HG03558 (cell line): Measurements from ENCODE around the gene ATG13.
"Not testable (repeated sequence)": the region's sequence is repeated elsewhere in the genome, so short reads cannot be mapped to it uniquely, and the experiment has no call there.

Source experiments
- ATAC-seq: cut with Tn5 transposase; IDR thresholded peaks from one replicate; pipeline ENCODE4 v1.9.1; 2021; ENCODE audit warnings: moderate number of reproducible peaks; ENCODE audit not compliant: unreplicated experiment; ENCODE audit errors: extremely low read depth

The ATG13 gene

GRCh38 chr11:46690702-46691101 lies 73.3 kb downstream of the ATG13 start:
- no peak for ATAC-seq

- ATAC-seq: no peak
Observed at GRCh38 chr11:46692450-46692849, 75.1 kb downstream of the ATG13 start.

GRCh38 chr11:46693597-46694012 lies 76.3 kb downstream of the ATG13 start:
- ATAC-seq: no peak

- ATAC-seq: no peak
Observed at GRCh38 chr11:46694072-46694471, 76.7 kb downstream of the ATG13 start.

- ATAC-seq: no peak
Observed at GRCh38 chr11:46694607-46695006, 77.3 kb downstream of the ATG13 start.

- no peak for ATAC-seq
Observed at GRCh38 chr11:46695345-46696211, 78.2 kb downstream of the ATG13 start.

GRCh38 chr11:46696212-46696558 lies 78.8 kb downstream of the ATG13 start:
- ATAC-seq: no peak

GRCh38 chr11:46697303-46697702 lies 80.0 kb downstream of the ATG13 start:
- ATAC-seq: no peak

GRCh38 chr11:46697723-46698122 lies 80.4 kb downstream of the ATG13 start:
- ATAC-seq: no peak

GRCh38 chr11:46698597-46698996 lies 81.2 kb downstream of the ATG13 start:
- no peak for ATAC-seq

GRCh38 chr11:46700241-46701077 lies 83.1 kb downstream of the ATG13 start, which contains the start of the genes ARHGAP1 and ZNF408:
ARHGAP1 (minus strand) TSS chr11:46700619; CDS start chr11:46696107, 4,512 bp downstream.
ZNF408 (plus strand) TSS chr11:46701031; CDS start chr11:46701048, 17 bp downstream.
- peak; percentile 76 for ATAC-seq

- no peak for ATAC-seq
Observed at GRCh38 chr11:46701078-46701654, 83.8 kb downstream of the ATG13 start.

- ATAC-seq: no peak
Observed at GRCh38 chr11:46705070-46705688, 87.8 kb downstream of the ATG13 start.

- no peak for ATAC-seq
Observed at GRCh38 chr11:46706886-46707285, 89.5 kb downstream of the ATG13 start.

GRCh38 chr11:46709351-46709750 lies 92.0 kb downstream of the ATG13 start:
- ATAC-seq: not testable (repeated sequence)

GRCh38 chr11:46710821-46711269 lies 93.5 kb downstream of the ATG13 start:
- ATAC-seq: no peak

- ATAC-seq: no peak
Observed at GRCh38 chr11:46711303-46711702, 94.0 kb downstream of the ATG13 start.

GRCh38 chr11:46712874-46713576 lies 95.7 kb downstream of the ATG13 start:
- no peak for ATAC-seq

- ATAC-seq: not testable (repeated sequence)
Observed at GRCh38 chr11:46717825-46718154, 100.4 kb downstream of the ATG13 start.
